ENCODE data around the gene CHP1.

The CHP1 gene

GRCh38 chr15:41205315-41205714 is 25.8 kb upstream of the CHP1 start:
- TF ChIP-seq CTCF (IDR thresholded peaks at IDR 0.05; ENCODE audit: insufficient read depth, low read depth, low read length, missing control alignments), result no peak
- DNase-seq (ENCODE audit: low read depth), result no peak
- no peak overlapping the region for H3K4me3 ChIP-seq (ENCODE audit: low read depth, low read length)

GRCh38 chr15:41207687-41208448 is 23.2 kb upstream of the CHP1 start:
- no peak overlapping the region for H3K4me3 ChIP-seq (ENCODE audit: low read depth, low read length)
- peak; percentile 26 for DNase-seq (ENCODE audit: low read depth)
- no peak for TF ChIP-seq CTCF (IDR thresholded peaks at IDR 0.05; ENCODE audit: insufficient read depth, low read depth, low read length, missing control alignments)

GRCh38 chr15:41215708-41216107 is 15.4 kb upstream of the CHP1 start:
- no peak for TF ChIP-seq CTCF (IDR thresholded peaks at IDR 0.05; ENCODE audit: insufficient read depth, low read depth, low read length, missing control alignments)
- no peak for DNase-seq (ENCODE audit: low read depth)
- no peak overlapping the region for H3K4me3 ChIP-seq (ENCODE audit: low read depth, low read length)

- DNase-seq (ENCODE audit: low read depth), result no peak
- no peak overlapping the region for H3K4me3 ChIP-seq (ENCODE audit: low read depth, low read length)
- TF ChIP-seq CTCF (IDR thresholded peaks at IDR 0.05; ENCODE audit: insufficient read depth, low read depth, low read length, missing control alignments), result no peak
These were observed 12.2 kb upstream of the CHP1 start for GRCh38 chr15:41218851-41219250.

- TF ChIP-seq CTCF (IDR thresholded peaks at IDR 0.05; ENCODE audit: insufficient read depth, low read depth, low read length, missing control alignments), result no peak
- DNase-seq (ENCODE audit: low read depth), result no peak
- H3K4me3 ChIP-seq (ENCODE audit: low read depth, low read length), result no peak overlapping the region
These were observed 11.7 kb upstream of the CHP1 start for GRCh38 chr15:41219381-41219780.

GRCh38 chr15:41230345-41230649 is 771 bp upstream of the CHP1 start:
- no peak for DNase-seq (ENCODE audit: low read depth)
- no peak for TF ChIP-seq CTCF (IDR thresholded peaks at IDR 0.05; ENCODE audit: insufficient read depth, low read depth, low read length, missing control alignments)
- peak overlapping the region; percentile 62 for H3K4me3 ChIP-seq (ENCODE audit: low read depth, low read length)

Data from GM12865 (cell line).